HL-60 (cell line): ENCODE data around the gene ADGRA1.

Source experiments
- DNase-seq, 2 experiments: peaks; one replicate each; pipeline ENCODE4 v3.0.0-alpha.2; 2010 to 2020; ENCODE audit warnings: low read depth in 1 of 2, low spot score in 1 of 2
- H3K27ac ChIP-seq: fragments of 250-450 bp; sonication (Bioruptor Pico); replicated peaks from 2 replicates; pipeline ENCODE4 v1.5.1; 2020; ENCODE audit warnings: mild to moderate bottlenecking, moderate library complexity
- H3K27me3 ChIP-seq: fragments of 250-450 bp; sonication (Bioruptor Pico); 2 replicates; pipeline ENCODE4 v1.5.1; 2021; ENCODE audit warnings: mild to moderate bottlenecking, moderate library complexity; ENCODE audit not compliant: insufficient read depth, poor library complexity, severe bottlenecking
- H3K4me3 ChIP-seq: replicated peaks from 2 replicates; pipeline ENCODE4 v1.5.1; 2011; ENCODE audit warnings: mild to moderate bottlenecking, control low read depth, low read length; ENCODE audit not compliant: insufficient read depth
- CTCF ChIP-seq: IDR thresholded peaks from one replicate; pipeline ENCODE4 v1.5.1; 2011; ENCODE audit warnings: low read length, control low read depth, inconsistent platforms; ENCODE audit not compliant: insufficient read depth
- GABPA ChIP-seq: IDR thresholded peaks from 2 replicates; pipeline ENCODE4 v1.6.1; 2012; ENCODE audit warnings: low read depth
- POLR2AphosphoS5 ChIP-seq: IDR thresholded peaks from 2 replicates; pipeline ENCODE4 v1.6.1; 2012; ENCODE audit warnings: low read depth
- REST ChIP-seq: IDR thresholded peaks from 2 replicates; pipeline ENCODE4 v1.6.1; 2012; ENCODE audit warnings: low read depth; ENCODE audit not compliant: insufficient replicate concordance
- SPI1 ChIP-seq: IDR thresholded peaks from 2 replicates; pipeline ENCODE4 v1.6.1; 2012; ENCODE audit warnings: low read depth, mild to moderate bottlenecking, borderline replicate concordance

ADGRA1 gene

GRCh38 chr10:133094866-133095265 is 7.1 kb downstream of the ADGRA1 start:
- Histone ChIP-seq H3K27ac (no peak overlapping the region), H3K27me3 (peaks cover 4% of the 10 kb centered on the region), H3K4me3 (no peak overlapping the region)
- DNase-seq = no peak
- no peak for TF ChIP-seq SPI1
- no peak for TF ChIP-seq GABPA
- TF ChIP-seq REST = no peak
- no peak for TF ChIP-seq CTCF
- no peak for TF ChIP-seq POLR2AphosphoS5

GRCh38 chr10:133095586-133095985 is 7.9 kb downstream of the ADGRA1 start:
- TF ChIP-seq POLR2AphosphoS5 (no peak), REST (no peak), SPI1 (no peak), CTCF (no peak), GABPA (no peak)
- Histone ChIP-seq H3K4me3 (no peak overlapping the region), H3K27me3 (peaks cover 8% of the 10 kb centered on the region), H3K27ac (no peak overlapping the region)
- DNase-seq = no peak

GRCh38 chr10:133096616-133097269 is 9.0 kb downstream of the ADGRA1 start:
- Histone ChIP-seq H3K27me3 (peaks cover 17% of the 10 kb centered on the region), H3K27ac (no peak overlapping the region)

More at GRCh38 chr10:133096616-133097269, 9.0 kb downstream of the ADGRA1 start:
- no peak for DNase-seq
- TF ChIP-seq SPI1 (no peak), REST (no peak), POLR2AphosphoS5 (no peak), GABPA (no peak), CTCF (no peak)
- H3K4me3 ChIP-seq = no peak overlapping the region
